Measurements from ENCODE around the gene SOCS4. TPM values are rescaled to one million over a fixed set of nuclear protein-coding genes. Genes with fewer than 3 reads are reported as not detected.

Gene SOCS4
- total and polyA plus RNA-seq, 8 donors, result 2.4 to 13.4 (median 5.7) TPM

- H3K36me3 ChIP-seq, result peaks cover 0 to 15% (median 6%) of the 10 kb centered on the region in 3 donors
- no peak for TF ChIP-seq CTCF (IDR thresholded peaks at IDR 0.05)
- no peak for DNase-seq
- H3K4me3 ChIP-seq, result no peak overlapping the region
- H3K27ac ChIP-seq, result no peak overlapping the region
- H3K27me3 ChIP-seq, result no peaks in the 10 kb centered on the region
- WGBS, 2 donors, result 87 to 89% methylated on average over 2 of the region's 2 CpGs
- no peak for FAIRE-seq
- intact Hi-C loops (cut with DNase I), result no loop called here
- H3K4me1 ChIP-seq, result no peaks in the 10 kb centered on the region
- ATAC-seq, result no peak
- no peaks in the 10 kb centered on the region for H3K9me3 ChIP-seq
Measured at GRCh38 chr14:55065411-55065810, 38.4 kb downstream of the SOCS4 start.

- Histone ChIP-seq H3K27me3 (no peaks in the 10 kb centered on the region), H3K36me3 (peaks cover 0 to 15% (median 6%) of the 10 kb centered on the region in 3 donors), H3K4me3 (no peak overlapping the region), H3K4me1 (no peaks in the 10 kb centered on the region), H3K9me3 (no peaks in the 10 kb centered on the region), H3K27ac (no peak overlapping the region)
- no peak for ATAC-seq
- no peak for DNase-seq
- FAIRE-seq, result no peak
- 89 to 96% methylated on average over 1 of the region's 1 CpG for WGBS, 2 donors
- intact Hi-C loops (cut with DNase I), result no loop called here
- no peak for TF ChIP-seq CTCF (IDR thresholded peaks at IDR 0.05)
Measured at GRCh38 chr14:55066223-55066622, 39.2 kb downstream of the SOCS4 start.

GRCh38 chr14:55070981-55071411 is 44.0 kb downstream of the SOCS4 start:
- DNase-seq, result no peak
- Histone ChIP-seq H3K4me3 (no peak overlapping the region), H3K27me3 (no peaks in the 10 kb centered on the region), H3K27ac (no peak overlapping the region), H3K36me3 (no peaks in the 10 kb centered on the region), H3K4me1 (no peaks in the 10 kb centered on the region), H3K9me3 (no peaks in the 10 kb centered on the region)
- no peak for FAIRE-seq
- 78% methylated on average over 4 of the region's 4 CpGs for WGBS, 2 donors
- no peak for TF ChIP-seq CTCF (IDR thresholded peaks at IDR 0.05)
- ATAC-seq, result peak in 1 of 4 donors; percentile 14
- intact Hi-C loops (cut with DNase I), result no loop called here

- DNase-seq (no peak), FAIRE-seq (no peak), ATAC-seq (peak in 3 of 4 donors; percentile 44 to 71 (median 56))
- Histone ChIP-seq H3K36me3 (no peaks in the 10 kb centered on the region), H3K4me1 (no peaks in the 10 kb centered on the region), H3K4me3 (no peak overlapping the region), H3K27ac (no peak overlapping the region), H3K9me3 (no peaks in the 10 kb centered on the region), H3K27me3 (no peaks in the 10 kb centered on the region)
- intact Hi-C loops (cut with DNase I), result no loop called here
- TF ChIP-seq CTCF (IDR thresholded peaks at IDR 0.05), result no peak
- WGBS, 2 donors, result 38 to 51% methylated on average over 10 of the region's 10 CpGs
Measured at GRCh38 chr14:55071870-55072640, 45.0 kb downstream of the SOCS4 start.

- no peak for TF ChIP-seq CTCF (IDR thresholded peaks at IDR 0.05)
- intact Hi-C loops (cut with DNase I), result no loop called here
- ATAC-seq (no peak), DNase-seq (no peak), FAIRE-seq (no peak)
- Histone ChIP-seq H3K27ac (no peak overlapping the region), H3K4me1 (no peaks in the 10 kb centered on the region), H3K36me3 (no peaks in the 10 kb centered on the region), H3K4me3 (no peak overlapping the region), H3K9me3 (no peaks in the 10 kb centered on the region), H3K27me3 (no peaks in the 10 kb centered on the region)
- 32 to 37% methylated on average over 2 of the region's 2 CpGs for WGBS, 2 donors
Measured at GRCh38 chr14:55073856-55074255, 46.8 kb downstream of the SOCS4 start.

All from pancreas (tissue), 10 donors.